Measurements from ENCODE around the gene CDH12. TPM values are rescaled to one million over a fixed set of nuclear protein-coding genes. Genes with fewer than 3 reads are reported as not detected.

CDH12 gene
- total RNA-seq, 2 donors from 2014 or later, result 0.90 to 1.9 TPM

GRCh38 chr5:22109315-22109714 lies 743.8 kb downstream of the CDH12 start:
- Mint-ChIP-seq H3K4me1 (peaks cover 12% of the 10 kb centered on the region), H3K36me3 (ENCODE audit: low read depth) (no peaks in the 10 kb centered on the region), H3K4me3 (no peak overlapping the region), H3K27ac (no peak overlapping the region), H3K9me3 (no peaks in the 10 kb centered on the region), H3K27me3 (ENCODE audit: insufficient read depth) (peaks cover 4% of the 10 kb centered on the region)
- no peaks in the 10 kb centered on the region for H3K36me3 ChIP-seq (ENCODE audit: control insufficient read depth, insufficient read depth, low read length)
- peaks cover 14% of the 10 kb centered on the region for H3K4me1 ChIP-seq (ENCODE audit: control insufficient read depth, insufficient read depth, low read length)
- H3K27ac ChIP-seq (ENCODE audit: low read depth, low read length), result no peak overlapping the region
- no peak for TF ChIP-seq CTCF (conservative IDR thresholded peaks at IDR 0.05)
- H3K9me3 ChIP-seq (ENCODE audit: control insufficient read depth, low read length), result no peaks in the 10 kb centered on the region
- no peak for DNase-seq
- no peak overlapping the region for H3K9ac ChIP-seq (ENCODE audit: extremely low read depth, low read length, poor library complexity, severe bottlenecking)
- no peaks in the 10 kb centered on the region for H3K27me3 ChIP-seq (ENCODE audit: control insufficient read depth, insufficient read depth, low read length, poor library complexity, severe bottlenecking)
- no peak overlapping the region for H3K4me3 ChIP-seq (ENCODE audit: low read length)

GRCh38 chr5:22108545-22108944 lies 744.6 kb downstream of the CDH12 start:
- Histone ChIP-seq H3K4me3 (ENCODE audit: low read length) (no peak overlapping the region), H3K4me1 (ENCODE audit: control insufficient read depth, insufficient read depth, low read length) (peaks cover 11% of the 10 kb centered on the region), H3K27me3 (ENCODE audit: control insufficient read depth, insufficient read depth, low read length, poor library complexity, severe bottlenecking) (no peaks in the 10 kb centered on the region), H3K9me3 (ENCODE audit: control insufficient read depth, low read length) (no peaks in the 10 kb centered on the region), H3K9ac (ENCODE audit: extremely low read depth, low read length, poor library complexity, severe bottlenecking) (no peak overlapping the region), H3K27ac (ENCODE audit: low read depth, low read length) (no peak overlapping the region), H3K36me3 (ENCODE audit: control insufficient read depth, insufficient read depth, low read length) (no peaks in the 10 kb centered on the region)
- Mint-ChIP-seq H3K9me3 (no peaks in the 10 kb centered on the region), H3K36me3 (ENCODE audit: low read depth) (no peaks in the 10 kb centered on the region), H3K27me3 (ENCODE audit: insufficient read depth) (peaks cover 4% of the 10 kb centered on the region), H3K27ac (no peak overlapping the region), H3K4me1 (peaks cover 10% of the 10 kb centered on the region), H3K4me3 (no peak overlapping the region)
- no peak for TF ChIP-seq CTCF (conservative IDR thresholded peaks at IDR 0.05)
- no peak for DNase-seq

- no peak overlapping the region for H3K4me3 ChIP-seq (ENCODE audit: low read length)
- H3K27me3 ChIP-seq (ENCODE audit: control insufficient read depth, insufficient read depth, low read length, poor library complexity, severe bottlenecking), result no peaks in the 10 kb centered on the region
- no peaks in the 10 kb centered on the region for H3K4me1 ChIP-seq (ENCODE audit: control insufficient read depth, insufficient read depth, low read length)
- no peak overlapping the region for H3K27ac ChIP-seq (ENCODE audit: low read depth, low read length)
- TF ChIP-seq CTCF (conservative IDR thresholded peaks at IDR 0.05), result no peak
- no peak overlapping the region for H3K9ac ChIP-seq (ENCODE audit: extremely low read depth, low read length, poor library complexity, severe bottlenecking)
- peaks cover 1% of the 10 kb centered on the region for H3K4me1 Mint-ChIP-seq
- no peaks in the 10 kb centered on the region for H3K9me3 ChIP-seq (ENCODE audit: control insufficient read depth, low read length)
- H3K27ac Mint-ChIP-seq, result no peak overlapping the region
- H3K36me3 Mint-ChIP-seq (ENCODE audit: low read depth), result no peaks in the 10 kb centered on the region
- WGBS, 2 experiments (ENCODE audit: insufficient coverage in 1 of 2, insufficient read length in 1 of 2), result 90 to 94% methylated on average over 3 to 5 of the region's 5 CpGs
- no peaks in the 10 kb centered on the region for H3K9me3 Mint-ChIP-seq
- H3K4me3 Mint-ChIP-seq, result no peak overlapping the region
- no peaks in the 10 kb centered on the region for H3K36me3 ChIP-seq (ENCODE audit: control insufficient read depth, insufficient read depth, low read length)
- DNase-seq, result no peak
- H3K27me3 Mint-ChIP-seq (ENCODE audit: insufficient read depth), result no peaks in the 10 kb centered on the region
Observed at GRCh38 chr5:22102823-22103359, 750.3 kb downstream of the CDH12 start.

Data from endodermal cell (in vitro differentiated cells).